GM12878 (cell line): ENCODE data around the gene HLA-DQA2. TPM values are rescaled to one million over a fixed set of nuclear protein-coding genes. Genes with fewer than 3 reads are reported as not detected.

Experiments
- ATAC-seq: fragments of 200-7000 bp; cut with Tn5 transposase; 3 replicates; pipeline ENCODE4 v1.9.1; 2020; ENCODE audit warnings: mild to moderate bottlenecking, moderate library complexity
- BruUV-seq: library from RNA; stranded (reverse); fragments of 400-500 nt; replicated peaks from 2 replicates; lab custom pipeline; 2021; lab: Mats Ljungman, UMichigan
- CTCF ChIA-PET: fragments of 300-600 bp; sonication (Branson Sonifier 250); formaldehyde crosslinking; extraction: SDS; loops from one replicate; lab custom pipeline; 2021; ENCODE audit warnings: inconsistent platforms; lab: Yijun Ruan, JAX
- POLR2A ChIA-PET: fragments of 350-600 bp; formaldehyde crosslinking; extraction: SDS; loops from one replicate; lab custom pipeline; 2021; ENCODE audit warnings: inconsistent platforms; lab: Charles Lee
- RAD21 ChIA-PET: fragments of 300-600 bp; sonication (Branson Sonifier 250); formaldehyde crosslinking; loops from one replicate; lab custom pipeline; 2023; ENCODE audit warnings: antibody characterized with exemption; ENCODE audit not compliant: unreplicated experiment; lab: Charles Lee
- SMC1A ChIA-PET: fragments of 300-600 bp; sonication (Branson Sonifier 250); formaldehyde crosslinking; loops from one replicate; lab custom pipeline; 2023; ENCODE audit not compliant: unreplicated experiment, uncharacterized antibody; lab: Charles Lee
- DNase-seq: peaks from one replicate; pipeline ENCODE4 v3.0.0-alpha.2; 2011; ENCODE audit warnings: low read depth, low spot score
- FAIRE-seq: peaks from 3 replicates; lab custom pipeline; 2011; peaks lifted over from hg19 to GRCh38; lab: Jason Lieb, UNC
- H2AFZ ChIP-seq: 2 replicates; pipeline ENCODE4 v1.6.0; 2011; ENCODE audit warnings: low read depth, low read length, control low read depth; ENCODE audit not compliant: control insufficient read depth
- H3K27ac ChIP-seq: 2 replicates; pipeline ENCODE4 v1.5.1; 2011; ENCODE audit warnings: control low read depth; ENCODE audit not compliant: control insufficient read depth, insufficient read depth
- H3K27me3 ChIP-seq, 2 experiments: replicated peaks in 1 of 2; 2 replicates each; pipeline versions ENCODE4 v1.6.0 to v1.6.1; 2011; ENCODE audit warnings: low read length in 1 of 2; ENCODE audit not compliant: control insufficient read depth in 2 of 2, insufficient read depth in 2 of 2
- H3K36me3 ChIP-seq, 2 experiments: 2 replicates each; pipeline ENCODE4 v1.5.1; 2011; ENCODE audit warnings: low read length in 1 of 2; ENCODE audit not compliant: control insufficient read depth in 2 of 2, insufficient read depth in 2 of 2
- H3K4me1 ChIP-seq: 2 replicates; pipeline ENCODE4 v1.6.1; 2011; ENCODE audit warnings: mild to moderate bottlenecking, low read length, moderate library complexity, mixed read lengths; ENCODE audit not compliant: control insufficient read depth, insufficient read depth
- H3K4me2 ChIP-seq: 2 replicates; pipeline ENCODE4 v1.6.0; 2011; ENCODE audit warnings: control low read depth; ENCODE audit not compliant: control insufficient read depth, insufficient read depth
- H3K4me3 ChIP-seq: fragments of 200-600 bp; sonication (generic); 2 replicates; pipeline ENCODE4 v1.5.1; 2016
- H3K79me2 ChIP-seq: 2 replicates; pipeline ENCODE4 v1.6.0; 2011; ENCODE audit warnings: low read length; ENCODE audit not compliant: control insufficient read depth, insufficient read depth
- H3K9ac ChIP-seq: 2 replicates; pipeline ENCODE4 v1.8.0; 2011; ENCODE audit warnings: low read length, control low read depth, mixed read lengths; ENCODE audit not compliant: control insufficient read depth, insufficient read depth
- H3K9me3 ChIP-seq: replicated peaks from 3 replicates; pipeline ENCODE4 v1.5.1; 2011; ENCODE audit warnings: mild to moderate bottlenecking, low read length; ENCODE audit not compliant: control insufficient read depth, insufficient read depth
- H4K20me1 ChIP-seq: 2 replicates; pipeline ENCODE4 v1.6.0; 2011; ENCODE audit not compliant: control insufficient read depth, insufficient read depth
- BRCA1 ChIP-seq: IDR thresholded peaks from 2 replicates; pipeline ENCODE4 v1.6.1; 2011; ENCODE audit warnings: low read depth, low read length, improper control_type of control experiment
- CBX5 ChIP-seq: sonication (generic); IDR thresholded peaks from 2 replicates; pipeline ENCODE4 v1.6.1; 2016; ENCODE audit warnings: low read depth, moderate library complexity, mild to moderate bottlenecking, inconsistent platforms
- ESRRA ChIP-seq: IDR thresholded peaks from 2 replicates; pipeline ENCODE4 v1.6.1; 2012; ENCODE audit warnings: mild to moderate bottlenecking, low read length, improper control_type of control experiment
- GATAD2B ChIP-seq: fragments of 450-650 bp; conservative IDR thresholded peaks from 2 replicates; pipeline ENCODE4 v1.6.1; 2017; ENCODE audit warnings: low read depth, mild to moderate bottlenecking, moderate library complexity
- IKZF2 ChIP-seq, 2 experiments: fragments of 450-650 bp; IDR thresholded peaks; 2 replicates each; pipeline ENCODE4 v1.6.1; 2017; ENCODE audit warnings: mild to moderate bottlenecking in 2 of 2, moderate library complexity in 2 of 2
- IRF5 ChIP-seq: fragments of 450-650 bp; IDR thresholded peaks from 2 replicates; pipeline ENCODE4 v1.6.1; 2017; ENCODE audit warnings: borderline replicate concordance
- JUND ChIP-seq: IDR thresholded peaks from 2 replicates; pipeline ENCODE4 v1.6.1; 2012; ENCODE audit warnings: low read depth, mild to moderate bottlenecking, low read length, improper control_type of control experiment, moderate library complexity
- MAX ChIP-seq: IDR thresholded peaks from 2 replicates; pipeline ENCODE4 v1.6.1; 2012; ENCODE audit warnings: low read depth, low read length, improper control_type of control experiment
- NR2C2 ChIP-seq: IDR thresholded peaks from 2 replicates; pipeline ENCODE4 v1.6.1; 2011; ENCODE audit warnings: borderline replicate concordance, low read depth; ENCODE audit not compliant: control insufficient read depth, insufficient read length
- PAX5 ChIP-seq: IDR thresholded peaks from 2 replicates; pipeline ENCODE4 v1.6.1; 2011; ENCODE audit warnings: low read depth, low read length, borderline replicate concordance
- RAD51 ChIP-seq: fragments of 450-650 bp; IDR thresholded peaks from 2 replicates; pipeline ENCODE4 v1.6.1; 2016; ENCODE audit warnings: moderate library complexity, mild to moderate bottlenecking, inconsistent platforms
- RELB ChIP-seq: fragments of 450-650 bp; IDR thresholded peaks from 2 replicates; pipeline ENCODE4 v1.6.1; 2017; ENCODE audit warnings: low read depth, mild to moderate bottlenecking, moderate library complexity
- USF2 ChIP-seq: IDR thresholded peaks from 2 replicates; pipeline ENCODE4 v1.6.1; 2011; ENCODE audit warnings: low read depth, low read length, improper control_type of control experiment, borderline replicate concordance
- ZZZ3 ChIP-seq: IDR thresholded peaks from 2 replicates; pipeline ENCODE4 v1.6.1; 2011; ENCODE audit warnings: low read depth; ENCODE audit not compliant: control insufficient read depth, insufficient read length
- WGBS: methylation state at CpG from one replicate; pipeline ENCODE4 v1.1.6; 2016; ENCODE audit warnings: low lambda C conversion rate; ENCODE audit not compliant: insufficient replicate concordance, insufficient coverage; ENCODE audit errors: missing lambda C conversion rate; 5-methylcytosine and 5-hydroxymethylcytosine counted together
- in situ Hi-C: fragments of 300-500 bp; cut with MboI; formaldehyde crosslinking; loops from 9 replicates; pipeline ENCODE4 v1.14.3; 2018; ENCODE audit warnings: mixed read lengths
- intact Hi-C: fragments of 100-400 bp; cut with micrococcal nuclease; formaldehyde crosslinking; loops from one replicate; pipeline ENCODE4 v1.14.2; 2022; ENCODE audit not compliant: unreplicated experiment
- polyA plus RNA-seq, 11 experiments: library from polyadenylated mRNA; depleted of rRNA in 4 of 11; unstranded in 6 of 11; stranded (reverse) in 5 of 11; fragments of >200 nt; fragmentation: Nextera tagmentation in 4 of 11; fragmentation: Illumina TruSeq in 1 of 11; extraction: Ambion mirVana in 4 of 11; extraction: Trizol in 1 of 11; gene quantifications; 1 replicate in 1 of 11; 2 replicates in 10 of 11; pipeline versions ENCODE4 v1.2.1 to v1.2.3, GENCODE V29; 2011 to 2016; ENCODE audit warnings: inconsistent platforms in 2 of 11, missing spikeins in 2 of 11, low read depth in 1 of 11
- total RNA-seq, 4 experiments: library from RNA; depleted of rRNA in 3 of 4; stranded (reverse); fragments of >200 nt in 3 of 4; fragmentation: Illumina TruSeq in 1 of 4; extraction: Trizol in 1 of 4; gene quantifications; 2 replicates each; pipeline versions ENCODE4 v1.2.1 to v1.2.3, GENCODE V29; 2013 to 2021

Gene HLA-DQA2
- total and polyA plus RNA-seq, 10 of the 15 experiments (the other 5 are each of a cell fraction or from before 2014, with no cell fraction given): 9.1 to 26.4 (median 16.3) TPM

- H3K4me3 ChIP-seq: no peak overlapping the region
- RAD21 ChIA-PET: no interaction called here
- H3K79me2 ChIP-seq: no peaks in the 10 kb centered on the region
- SMC1A ChIA-PET: no interaction called here
- ATAC-seq (no peak), DNase-seq (no peak), FAIRE-seq (no peak)
- POLR2A ChIA-PET: interaction anchor here (0.5 kb wide), 1 partner anchor 955 kb away, joined by 4 read pairs; no protein-coding TSS in a partner anchor
- H3K36me3 ChIP-seq: no peaks in the 10 kb centered on the region
- no peaks in the 10 kb centered on the region for H3K4me1 ChIP-seq
- H3K27me3 ChIP-seq: peaks cover 1 to 3% of the 10 kb centered on the region in 2 experiments; a peak in 3 of 4 replicates
- H3K9me3 ChIP-seq: no peaks in the 10 kb centered on the region
- TF ChIP-seq GATAD2B (no peak), NR2C2 (no peak), ZZZ3 (no peak), PAX5 (no peak), IKZF2 (IDR thresholded peaks at IDR 0.05) (no peak), JUND (no peak), USF2 (no peak), ESRRA (no peak), CBX5 (no peak), MAX (no peak), IRF5 (no peak), RELB (no peak), BRCA1 (no peak), RAD51 (no peak)
- no peak overlapping the region for H2AFZ ChIP-seq
- in situ Hi-C loops: loop anchor here (5.0 kb wide), 1 partner anchor 92 kb away; the partner anchor contains the start of gene HLA-DQB1
- no peak overlapping the region for H3K9ac ChIP-seq
- no peak overlapping the region for H3K27ac ChIP-seq
- no peak overlapping the region for H3K4me2 ChIP-seq
- WGBS: 0% methylated on average over 1 of the region's 1 CpG
- H4K20me1 ChIP-seq: no peaks in the 10 kb centered on the region
- intact Hi-C loops: no loop called here
- no TSS peak for BruUV-seq
- CTCF ChIA-PET: interaction anchor here (1.5 kb wide), 1 partner anchor 346 kb away, joined by 3 read pairs; no protein-coding TSS in a partner anchor
These were observed 18.5 kb downstream of the HLA-DQA2 start for GRCh38 chr6:32759669-32760068.
